T follicular helper cell (primary cell): Measurements from ENCODE around the gene PIK3R5.

Experiments used
- DNase-seq: peaks from one replicate; pipeline ENCODE4 v3.0.0-alpha.2; 2020; ENCODE audit warnings: low read depth

PIK3R5 gene

DNA sequence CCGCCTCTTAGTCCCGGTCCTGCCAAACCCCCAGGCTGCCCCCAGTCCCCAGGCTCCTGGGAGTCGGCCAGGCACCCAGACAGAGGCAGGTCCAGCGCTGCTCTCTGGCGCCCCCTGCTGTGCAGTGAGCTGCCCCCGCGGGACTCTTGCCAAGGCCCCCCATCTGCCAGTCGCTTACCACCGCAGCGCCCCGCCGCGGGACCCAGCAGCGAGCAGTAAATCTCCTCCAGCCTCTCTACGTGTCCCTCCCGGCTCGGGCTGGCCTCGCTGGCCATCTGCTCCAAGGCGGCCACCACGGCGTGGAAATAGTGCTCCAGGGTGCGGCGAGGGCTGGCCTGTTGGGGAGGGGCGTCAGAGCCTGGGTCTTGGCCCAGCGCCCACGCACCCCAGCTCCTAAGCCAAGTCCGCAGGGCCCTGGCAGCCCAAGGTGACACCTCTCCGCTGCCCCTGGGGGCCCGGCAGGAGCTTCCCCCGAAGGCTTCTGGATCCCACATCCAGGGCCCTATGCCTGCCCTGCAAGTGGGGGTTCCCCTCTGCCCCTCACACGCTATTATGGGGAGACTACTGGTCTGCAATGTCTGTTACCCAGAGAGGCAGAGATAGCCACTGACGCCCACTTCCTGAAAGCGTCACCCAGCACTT lies 132.7 kb downstream of the PIK3R5 start:
- no peak for DNase-seq

DNA sequence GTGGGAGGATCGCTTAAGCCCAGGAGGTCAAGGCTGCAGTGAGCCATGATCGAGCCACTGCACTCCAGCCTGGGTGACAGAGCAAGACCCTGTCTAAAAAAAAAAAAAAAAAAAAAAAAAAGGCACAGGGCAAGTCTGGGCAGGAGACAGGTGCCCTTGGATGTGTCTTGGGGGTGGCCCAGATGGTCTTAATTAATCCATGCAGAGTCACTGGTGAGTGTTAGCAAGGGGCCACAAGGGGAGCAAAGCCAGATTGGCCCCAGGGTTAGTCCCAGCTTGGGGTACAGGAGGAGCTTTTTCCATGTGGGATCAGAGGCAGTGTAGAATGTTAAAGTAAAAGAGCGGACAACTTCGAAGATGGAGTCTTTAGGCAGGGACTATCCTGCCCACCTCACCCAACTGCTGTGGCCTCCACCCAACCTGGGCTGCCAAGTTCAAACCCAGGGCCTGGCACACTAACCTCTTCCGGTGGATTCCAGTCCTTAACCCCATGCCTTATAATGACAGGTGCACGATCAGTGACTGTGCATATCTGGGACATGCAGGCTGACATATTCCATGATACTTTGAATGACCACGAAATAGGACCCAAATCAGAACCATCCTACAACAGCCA lies 134.2 kb downstream of the PIK3R5 start:
- no peak for DNase-seq

DNA sequence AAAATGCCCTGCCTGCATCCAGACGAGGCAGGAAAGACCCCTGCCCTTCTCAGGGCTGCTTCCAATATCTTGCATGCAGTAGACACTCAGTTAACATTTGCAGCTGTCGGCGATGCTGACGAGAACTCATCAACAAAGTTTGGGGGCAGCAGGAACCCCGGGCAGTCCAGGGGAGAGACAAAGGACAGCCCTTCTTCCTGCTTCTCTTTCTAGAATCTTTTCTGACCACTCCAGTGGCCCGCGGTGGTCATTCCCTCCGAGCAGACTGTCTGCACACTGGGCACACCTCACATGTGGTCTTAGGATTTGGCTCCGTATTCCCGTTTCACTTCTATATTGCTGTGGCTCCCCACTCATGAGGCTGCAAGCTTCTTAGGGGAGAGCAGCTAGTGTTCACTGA lies 135.4 kb downstream of the PIK3R5 start:
- no peak for DNase-seq

GRCh38 chr17:8829036-8829941 lies 136.2 kb downstream of the PIK3R5 start:
- DNase-seq = no peak
